Endothelial cell (in vitro differentiated cells): ENCODE results near the gene RMDN3. TPM values are rescaled to one million over a fixed set of nuclear protein-coding genes. Genes with fewer than 3 reads are reported as not detected.

ENCODE experiments used
- DNase-seq: peaks from one replicate; pipeline ENCODE4 v3.0.0; 2021; ENCODE audit warnings: low spot score
- H3K27ac Mint-ChIP-seq: one replicate; pipeline ENCODE4 v1.8.0; 2021; ENCODE audit warnings: mixed read lengths, inconsistent platforms; ENCODE audit not compliant: unreplicated experiment
- H3K27me3 Mint-ChIP-seq: one replicate; pipeline ENCODE4 v1.8.0; 2021; ENCODE audit warnings: mild to moderate bottlenecking, moderate library complexity, mixed read lengths, inconsistent platforms; ENCODE audit not compliant: unreplicated experiment
- H3K36me3 Mint-ChIP-seq: one replicate; pipeline ENCODE4 v1.8.0; 2021; ENCODE audit warnings: mild to moderate bottlenecking, low read depth, mixed read lengths, inconsistent platforms; ENCODE audit not compliant: unreplicated experiment
- H3K4me1 Mint-ChIP-seq: one replicate; pipeline ENCODE4 v1.8.0; 2021; ENCODE audit warnings: mild to moderate bottlenecking, mixed read lengths, inconsistent platforms; ENCODE audit not compliant: unreplicated experiment
- H3K4me3 Mint-ChIP-seq: one replicate; pipeline ENCODE4 v1.8.0; 2021; ENCODE audit warnings: mild to moderate bottlenecking, mixed read lengths, inconsistent platforms; ENCODE audit not compliant: unreplicated experiment
- H3K9me3 Mint-ChIP-seq: one replicate; pipeline ENCODE4 v1.8.0; 2021; ENCODE audit warnings: mixed read lengths, inconsistent platforms; ENCODE audit not compliant: unreplicated experiment
- total RNA-seq: library from RNA; stranded (reverse); fragmentation: NEBNext Ultra II Directional; extraction: Animal tissue kit (Norgen Biotek cat#: 25700); gene quantifications from one replicate; pipeline ENCODE4 v1.2.1, GENCODE V29; 2021; ENCODE audit not compliant: unreplicated experiment
- TF ChIP-seq, protein P1 (sequence below): fragments of 200-600 bp; sonication (generic); IDR thresholded peaks from one replicate; pipeline ENCODE4 v1.5.0; 2021; ENCODE audit warnings: antibody characterized with exemption; ENCODE audit not compliant: unreplicated experiment

Gene RMDN3
- total RNA-seq, 1 donor from 2014 or later, result 34.4 TPM

DNA sequence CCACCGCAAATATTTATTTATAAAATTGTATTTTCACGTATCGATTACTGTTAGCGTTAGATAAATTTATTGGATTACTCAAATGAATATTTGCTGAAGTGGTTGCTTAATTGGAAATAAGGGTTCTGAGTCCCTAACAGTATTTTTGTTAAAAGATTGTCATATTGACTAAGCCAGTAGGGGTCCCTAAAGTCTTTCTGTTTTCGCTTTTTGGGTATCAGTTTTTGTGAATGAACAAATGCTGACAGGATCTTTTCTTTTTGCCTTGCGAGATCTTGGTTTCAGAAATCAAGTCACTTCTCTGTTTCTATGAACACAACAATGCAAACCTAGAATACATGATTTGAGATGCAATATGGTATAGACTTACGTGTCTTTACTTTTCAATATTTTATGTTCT is 53.0 kb downstream of the RMDN3 start:
- Mint-ChIP-seq H3K36me3 (peaks cover 4% of the 10 kb centered on the region), H3K27me3 (no peaks in the 10 kb centered on the region), H3K27ac (no peak overlapping the region), H3K4me1 (no peaks in the 10 kb centered on the region), H3K9me3 (no peaks in the 10 kb centered on the region), H3K4me3 (no peak overlapping the region)
- no peak for DNase-seq
- TF ChIP-seq, protein P1, sequence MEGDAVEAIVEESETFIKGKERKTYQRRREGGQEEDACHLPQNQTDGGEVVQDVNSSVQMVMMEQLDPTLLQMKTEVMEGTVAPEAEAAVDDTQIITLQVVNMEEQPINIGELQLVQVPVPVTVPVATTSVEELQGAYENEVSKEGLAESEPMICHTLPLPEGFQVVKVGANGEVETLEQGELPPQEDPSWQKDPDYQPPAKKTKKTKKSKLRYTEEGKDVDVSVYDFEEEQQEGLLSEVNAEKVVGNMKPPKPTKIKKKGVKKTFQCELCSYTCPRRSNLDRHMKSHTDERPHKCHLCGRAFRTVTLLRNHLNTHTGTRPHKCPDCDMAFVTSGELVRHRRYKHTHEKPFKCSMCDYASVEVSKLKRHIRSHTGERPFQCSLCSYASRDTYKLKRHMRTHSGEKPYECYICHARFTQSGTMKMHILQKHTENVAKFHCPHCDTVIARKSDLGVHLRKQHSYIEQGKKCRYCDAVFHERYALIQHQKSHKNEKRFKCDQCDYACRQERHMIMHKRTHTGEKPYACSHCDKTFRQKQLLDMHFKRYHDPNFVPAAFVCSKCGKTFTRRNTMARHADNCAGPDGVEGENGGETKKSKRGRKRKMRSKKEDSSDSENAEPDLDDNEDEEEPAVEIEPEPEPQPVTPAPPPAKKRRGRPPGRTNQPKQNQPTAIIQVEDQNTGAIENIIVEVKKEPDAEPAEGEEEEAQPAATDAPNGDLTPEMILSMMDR, result peak; percentile 26

DNA sequence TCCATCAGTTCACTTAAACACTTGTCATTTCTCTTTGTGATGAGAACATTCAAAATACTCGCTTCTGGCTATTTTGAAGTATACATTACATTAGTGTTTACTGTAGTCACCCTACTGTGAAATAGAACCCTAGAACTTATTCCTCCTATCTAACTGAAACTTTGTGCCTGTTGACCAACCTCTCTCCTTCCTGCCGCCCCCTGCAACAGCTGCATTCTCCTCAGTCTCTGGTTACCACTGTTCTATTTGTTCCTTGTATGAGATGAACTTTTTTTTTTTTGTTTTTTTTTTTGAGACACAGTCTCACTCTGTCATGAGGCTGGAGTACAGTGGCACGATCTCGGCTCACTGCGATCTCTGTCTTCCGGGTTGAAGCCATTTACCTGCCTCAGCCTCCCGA is 57.1 kb downstream of the RMDN3 start:
- no peak for DNase-seq
- TF ChIP-seq, protein P1, result no peak
- Mint-ChIP-seq H3K4me1 (peaks cover 13% of the 10 kb centered on the region), H3K4me3 (no peak overlapping the region), H3K27ac (no peak overlapping the region), H3K36me3 (peaks cover 1% of the 10 kb centered on the region), H3K9me3 (no peaks in the 10 kb centered on the region), H3K27me3 (peaks cover 2% of the 10 kb centered on the region)

DNA sequence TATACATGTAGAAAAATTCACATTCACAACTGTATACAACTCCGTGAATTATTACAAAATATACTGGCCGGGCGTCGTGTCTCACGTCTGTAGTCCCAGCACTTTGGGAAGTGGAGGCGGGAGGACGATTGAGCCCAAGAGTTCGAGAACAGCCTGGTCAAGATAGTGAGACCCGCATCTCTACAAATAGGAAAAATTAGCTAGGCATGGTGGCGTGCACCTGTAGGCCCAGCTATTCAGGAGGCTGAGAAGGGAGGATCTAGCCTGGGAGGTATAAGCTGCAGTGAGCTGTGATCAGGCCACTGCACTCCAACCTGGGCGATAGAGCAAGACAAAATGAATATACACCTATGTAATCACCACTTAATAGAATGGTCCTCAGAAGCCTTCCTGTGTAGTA is 58.8 kb downstream of the RMDN3 start:
- no peaks in the 10 kb centered on the region for H3K9me3 Mint-ChIP-seq
- H3K4me1 Mint-ChIP-seq, result peaks cover 13% of the 10 kb centered on the region
- peaks cover 5% of the 10 kb centered on the region for H3K27me3 Mint-ChIP-seq
- no peaks in the 10 kb centered on the region for H3K36me3 Mint-ChIP-seq
- H3K27ac Mint-ChIP-seq, result no peak overlapping the region
- no peak for DNase-seq
- TF ChIP-seq, protein P1, result no peak
- H3K4me3 Mint-ChIP-seq, result peak overlapping the region; percentile 98

DNA sequence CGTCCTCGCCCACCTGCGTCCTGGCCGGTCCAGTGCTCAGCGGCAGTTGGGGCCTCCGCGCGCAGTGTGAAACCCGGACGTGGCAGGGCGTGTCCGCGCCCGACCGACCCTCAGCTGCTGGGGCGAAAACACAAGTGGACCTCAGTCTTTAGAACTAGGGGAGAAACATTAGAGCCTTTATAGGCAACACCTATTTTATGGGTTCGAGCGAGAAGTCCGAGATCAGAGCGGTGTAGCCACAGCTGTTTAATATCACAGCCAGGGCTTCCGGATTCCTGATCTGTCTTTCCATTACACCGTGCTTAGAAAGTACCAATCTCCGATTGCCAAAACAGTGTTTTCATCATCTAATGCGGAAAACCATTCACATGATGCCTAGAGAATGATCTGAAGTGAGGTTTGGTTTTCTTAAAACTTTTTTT is 59.6 kb downstream of the RMDN3 start:
- peak; percentile 28 for DNase-seq
- Mint-ChIP-seq H3K9me3 (no peaks in the 10 kb centered on the region), H3K36me3 (no peaks in the 10 kb centered on the region), H3K27ac (peak overlapping the region; percentile 86), H3K4me1 (peaks cover 13% of the 10 kb centered on the region), H3K27me3 (peaks cover 5% of the 10 kb centered on the region), H3K4me3 (peak overlapping the region; percentile 98)
- TF ChIP-seq, protein P1, result no peak

DNA sequence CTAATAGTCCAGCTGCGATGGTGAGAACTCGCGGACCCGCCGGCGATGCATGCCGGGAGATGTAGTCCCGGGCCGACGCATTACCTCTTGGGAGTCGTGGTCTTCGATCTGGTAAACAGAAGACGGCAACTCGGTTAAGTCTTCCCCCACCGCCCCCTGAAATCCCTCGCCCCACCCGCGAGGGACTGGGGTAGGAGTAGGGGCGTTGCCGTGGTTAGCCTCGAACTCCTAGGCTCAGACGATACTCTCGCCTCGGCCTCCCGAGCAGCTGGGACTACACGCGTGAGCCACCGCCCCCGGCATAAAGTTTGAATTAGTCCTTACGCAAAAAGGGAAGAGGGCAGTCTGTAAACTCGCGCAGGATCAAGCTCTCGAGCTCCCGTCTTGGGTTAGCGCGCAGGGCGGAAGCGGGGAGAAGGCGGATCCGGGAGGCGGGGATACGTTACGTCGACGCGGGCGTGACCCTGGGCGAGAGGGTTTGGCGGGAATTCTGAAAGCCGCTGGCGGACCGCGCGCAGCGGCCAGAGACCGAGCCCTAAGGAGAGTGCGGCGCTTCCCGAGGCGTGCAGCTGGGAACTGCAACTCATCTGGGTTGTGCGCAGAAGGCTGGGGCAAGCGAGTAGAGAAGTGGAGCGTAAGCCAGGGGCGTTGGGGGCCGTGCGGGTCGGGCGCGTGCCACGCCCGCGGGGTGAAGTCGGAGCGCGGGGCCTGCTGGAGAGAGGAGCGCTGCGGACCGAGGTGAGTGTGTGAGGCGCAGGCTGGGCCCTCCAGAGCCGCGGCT is 60.2 kb downstream of the RMDN3 start, which contains the start of gene RAD51:
Gene RAD51, plus strand, starts transcription at position 487 of the 781 bp plus-strand sequence. CDS start 3,585 bp downstream, outside the sequence.
- TF ChIP-seq, protein P1, result no peak
- Mint-ChIP-seq H3K4me1 (peaks cover 13% of the 10 kb centered on the region), H3K36me3 (no peaks in the 10 kb centered on the region), H3K9me3 (no peaks in the 10 kb centered on the region), H3K27ac (peak within 1 kb of the TSS; percentile 98), H3K27me3 (peaks cover 5% of the 10 kb centered on the region), H3K4me3 (peak within 1 kb of the TSS; percentile 98)
- DNase-seq, result peak; percentile 90
